ENCODE results near the gene ADORA3.

GRCh38 chr1:111491070-111491469, 12.4 kb downstream of the ADORA3 start:
- no peak for TF ChIP-seq EZH2 (IDR thresholded peaks at IDR 0.05; ENCODE audit: insufficient read depth, low read length)
- TF ChIP-seq CTCF (IDR thresholded peaks at IDR 0.05; ENCODE audit: insufficient read depth, low read depth, low read length), result no peak

Measured in astrocyte (in vitro differentiated cells and primary cell).